Transverse colon (tissue), 3 donors: ENCODE data around the gene NRCAM.

Experiments
- CTCF ChIP-seq, 5 experiments: fragments of 200-600 bp in 3 of 5; fragments of 450-650 bp in 2 of 5; sonication (generic) in 3 of 5; IDR thresholded peaks; 1 replicate in 2 of 5; 2 replicates in 3 of 5; pipeline ENCODE4 v1.5.1; 2016 to 2017; ENCODE audit warnings: antibody characterized with exemption in 5 of 5, inconsistent platforms in 3 of 5, mild to moderate bottlenecking in 2 of 5, moderate library complexity in 1 of 5
- POLR2A ChIP-seq: fragments of 450-650 bp; IDR thresholded peaks from one replicate; pipeline ENCODE4 v1.6.1; 2016; ENCODE audit warnings: antibody characterized with exemption, mild to moderate bottlenecking, moderate library complexity

GRCh38 chr7:108285003-108285368, 171.2 kb downstream of the NRCAM start:
- no peak for TF ChIP-seq POLR2A
- no peak for TF ChIP-seq CTCF (IDR thresholded peaks at IDR 0.05)
